ENCODE measurements around the gene PDZD8.

DNA sequence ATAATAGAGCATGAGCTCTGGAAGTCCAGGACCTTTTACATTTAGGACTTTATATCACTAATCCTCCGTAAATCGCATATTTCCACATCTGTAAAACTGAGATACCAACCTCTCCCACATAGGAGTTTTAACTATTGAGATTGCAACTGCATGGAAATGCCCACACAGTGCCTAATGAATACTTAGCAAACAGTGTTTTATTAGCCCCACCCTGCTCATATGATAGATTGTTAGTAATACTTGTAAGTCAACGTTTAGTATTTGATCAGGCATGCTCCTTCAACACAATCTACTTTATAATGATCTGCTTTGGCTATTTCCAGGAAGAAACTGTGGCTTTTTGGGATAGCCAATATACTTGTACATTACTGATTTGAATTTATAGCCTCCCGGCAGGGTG is 8.5 kb downstream of the PDZD8 start:
- TF ChIP-seq POLR2AphosphoS5 (IDR thresholded peaks at IDR 0.05): no peak
- TF ChIP-seq, protein P1, sequence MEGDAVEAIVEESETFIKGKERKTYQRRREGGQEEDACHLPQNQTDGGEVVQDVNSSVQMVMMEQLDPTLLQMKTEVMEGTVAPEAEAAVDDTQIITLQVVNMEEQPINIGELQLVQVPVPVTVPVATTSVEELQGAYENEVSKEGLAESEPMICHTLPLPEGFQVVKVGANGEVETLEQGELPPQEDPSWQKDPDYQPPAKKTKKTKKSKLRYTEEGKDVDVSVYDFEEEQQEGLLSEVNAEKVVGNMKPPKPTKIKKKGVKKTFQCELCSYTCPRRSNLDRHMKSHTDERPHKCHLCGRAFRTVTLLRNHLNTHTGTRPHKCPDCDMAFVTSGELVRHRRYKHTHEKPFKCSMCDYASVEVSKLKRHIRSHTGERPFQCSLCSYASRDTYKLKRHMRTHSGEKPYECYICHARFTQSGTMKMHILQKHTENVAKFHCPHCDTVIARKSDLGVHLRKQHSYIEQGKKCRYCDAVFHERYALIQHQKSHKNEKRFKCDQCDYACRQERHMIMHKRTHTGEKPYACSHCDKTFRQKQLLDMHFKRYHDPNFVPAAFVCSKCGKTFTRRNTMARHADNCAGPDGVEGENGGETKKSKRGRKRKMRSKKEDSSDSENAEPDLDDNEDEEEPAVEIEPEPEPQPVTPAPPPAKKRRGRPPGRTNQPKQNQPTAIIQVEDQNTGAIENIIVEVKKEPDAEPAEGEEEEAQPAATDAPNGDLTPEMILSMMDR (IDR thresholded peaks at IDR 0.05): no peak
- TF ChIP-seq POLR2A (IDR thresholded peaks at IDR 0.05): no peak

Measured in prostate gland (tissue), 2 donors.